Osteoblast (primary cell): ENCODE data around the gene VIPR1. TPM values are rescaled to one million over a fixed set of nuclear protein-coding genes. Genes with fewer than 3 reads are reported as not detected.

Experiments used
- DNase-seq: peaks from one replicate; pipeline ENCODE4 v3.0.0; 2011; ENCODE audit warnings: low spot score, mixed read lengths; ENCODE audit not compliant: insufficient read length; ENCODE audit errors: missing footprints
- H2AFZ ChIP-seq: 2 replicates; pipeline ENCODE4 v1.6.0; 2011; ENCODE audit warnings: mild to moderate bottlenecking, low read length
- H3K27ac ChIP-seq: 2 replicates; pipeline ENCODE4 v1.5.1; 2011; ENCODE audit warnings: mild to moderate bottlenecking, low read depth, low read length, moderate library complexity
- H3K27me3 ChIP-seq: 2 replicates; pipeline ENCODE4 v1.6.0; 2012; ENCODE audit warnings: mild to moderate bottlenecking, control low read depth, inconsistent platforms, low read length, moderate library complexity; ENCODE audit not compliant: insufficient read depth
- H3K36me3 ChIP-seq: 2 replicates; pipeline ENCODE4 v1.5.1; 2011; ENCODE audit warnings: mild to moderate bottlenecking, low read length, control low read depth, moderate library complexity; ENCODE audit not compliant: insufficient read depth
- H3K4me1 ChIP-seq: 2 replicates; pipeline ENCODE4 v1.5.1; 2011; ENCODE audit warnings: mild to moderate bottlenecking, low read length, control low read depth, moderate library complexity; ENCODE audit not compliant: insufficient read depth
- H3K4me2 ChIP-seq: 2 replicates; pipeline ENCODE4 v1.6.0; 2011; ENCODE audit warnings: mild to moderate bottlenecking, low read length; ENCODE audit not compliant: insufficient read depth
- H3K4me3 ChIP-seq: fragments of 200-600 bp; sonication (generic); 3 replicates; pipeline ENCODE4 v1.5.1; 2012; ENCODE audit warnings: mild to moderate bottlenecking, low read length, inconsistent platforms; ENCODE audit not compliant: insufficient read depth
- H3K79me2 ChIP-seq: 2 replicates; pipeline ENCODE4 v1.6.0; 2012; ENCODE audit warnings: mild to moderate bottlenecking, low read length, control low read depth, inconsistent platforms; ENCODE audit not compliant: insufficient read depth
- H3K9me3 ChIP-seq: 2 replicates; pipeline ENCODE4 v1.5.1; 2011; ENCODE audit warnings: low read depth, low read length, control low read depth
- H4K20me1 ChIP-seq: 2 replicates; pipeline ENCODE4 v1.6.0; 2012; ENCODE audit warnings: mild to moderate bottlenecking, low read length, control low read depth; ENCODE audit not compliant: insufficient read depth
- CTCF ChIP-seq: IDR thresholded peaks from 2 replicates; pipeline ENCODE4 v1.5.1; 2011; ENCODE audit warnings: mild to moderate bottlenecking, low read depth, low read length, moderate library complexity; ENCODE audit errors: extremely low read depth
- total RNA-seq: library from RNA; depleted of rRNA; stranded (reverse); fragments of >200 nt; gene quantifications from 2 replicates; pipeline ENCODE4 v1.2.3, GENCODE V29; 2012

VIPR1 gene
- total RNA-seq, 1 donor = not detected

- Histone ChIP-seq H3K4me2 (no peak overlapping the region), H3K4me1 (no peaks in the 10 kb centered on the region), H3K9me3 (no peaks in the 10 kb centered on the region), H3K36me3 (no peaks in the 10 kb centered on the region), H2AFZ (no peak overlapping the region), H3K79me2 (no peaks in the 10 kb centered on the region), H3K4me3 (no peak overlapping the region), H4K20me1 (no peaks in the 10 kb centered on the region), H3K27me3 (peaks cover 21% of the 10 kb centered on the region), H3K27ac (no peak overlapping the region)
- TF ChIP-seq CTCF = no peak
- peak; percentile 73 for DNase-seq
Observed at GRCh38 chr3:42507761-42508335, 5.4 kb downstream of the VIPR1 start.

- peaks cover 14% of the 10 kb centered on the region for H3K27me3 ChIP-seq
- H3K79me2 ChIP-seq = no peaks in the 10 kb centered on the region
- H3K4me3 ChIP-seq = no peak overlapping the region
- H3K4me1 ChIP-seq = no peaks in the 10 kb centered on the region
- no peak for TF ChIP-seq CTCF
- H3K4me2 ChIP-seq = no peak overlapping the region
- no peaks in the 10 kb centered on the region for H4K20me1 ChIP-seq
- H2AFZ ChIP-seq = no peak overlapping the region
- no peaks in the 10 kb centered on the region for H3K36me3 ChIP-seq
- no peak overlapping the region for H3K27ac ChIP-seq
- no peaks in the 10 kb centered on the region for H3K9me3 ChIP-seq
- peak; percentile 68 for DNase-seq
Observed at GRCh38 chr3:42508562-42508961, 6.1 kb downstream of the VIPR1 start.

GRCh38 chr3:42509111-42509510 lies 6.7 kb downstream of the VIPR1 start:
- H4K20me1 ChIP-seq = no peaks in the 10 kb centered on the region
- H3K4me3 ChIP-seq = no peak overlapping the region
- no peak overlapping the region for H2AFZ ChIP-seq
- no peak for TF ChIP-seq CTCF
- no peaks in the 10 kb centered on the region for H3K4me1 ChIP-seq
- no peak overlapping the region for H3K27ac ChIP-seq
- no peaks in the 10 kb centered on the region for H3K79me2 ChIP-seq
- H3K27me3 ChIP-seq = peaks cover 9% of the 10 kb centered on the region
- no peak overlapping the region for H3K4me2 ChIP-seq
- H3K36me3 ChIP-seq = no peaks in the 10 kb centered on the region
- no peak for DNase-seq
- no peaks in the 10 kb centered on the region for H3K9me3 ChIP-seq

- Histone ChIP-seq H3K4me3 (no peak overlapping the region), H3K79me2 (no peaks in the 10 kb centered on the region), H3K27me3 (peaks cover 9% of the 10 kb centered on the region), H3K9me3 (no peaks in the 10 kb centered on the region), H3K4me2 (no peak overlapping the region), H3K27ac (no peak overlapping the region), H3K36me3 (no peaks in the 10 kb centered on the region), H4K20me1 (no peaks in the 10 kb centered on the region), H2AFZ (no peak overlapping the region), H3K4me1 (no peaks in the 10 kb centered on the region)
- DNase-seq = peak; percentile 19
- TF ChIP-seq CTCF = no peak
Observed at GRCh38 chr3:42510325-42510724, 7.9 kb downstream of the VIPR1 start.
